Heart right ventricle (tissue), 16 donors: ENCODE measurements around the gene TRA2B. TPM values are rescaled to one million over a fixed set of nuclear protein-coding genes. Genes with fewer than 3 reads are reported as not detected.

ENCODE experiments used
- ATAC-seq, 8 donors: fragments of 200-7000 bp; cut with Tn5 transposase; one replicate each; pipeline ENCODE4 v1.9.1; 2020; ENCODE audit warnings: mild to moderate bottlenecking in 8 of 8, moderate library complexity in 8 of 8, moderate number of reproducible peaks in 1 of 8
- DNase-seq, 2 donors: peaks; one replicate each; pipeline ENCODE4 v3.0.0-alpha.2; 2020
- H3K27ac ChIP-seq, 10 donors: fragments of 200-600 bp; sonication (generic) in 2 of 10; one replicate each; pipeline versions ENCODE4 v1.5.0 to v1.8.0; 2020 to 2022; ENCODE audit warnings: mild to moderate bottlenecking in 3 of 10
- H3K27me3 ChIP-seq, 7 donors: fragments of 200-600 bp; one replicate each; pipeline ENCODE4 v1.8.0; 2021 to 2022; ENCODE audit warnings: mild to moderate bottlenecking in 2 of 7
- H3K36me3 ChIP-seq, 9 donors: fragments of 200-600 bp; sonication (generic) in 1 of 9; one replicate each; pipeline versions ENCODE4 v1.5.0 to v1.8.0; 2020 to 2022; ENCODE audit warnings: mild to moderate bottlenecking in 2 of 9
- H3K4me1 ChIP-seq, 9 donors: fragments of 200-600 bp; sonication (generic) in 1 of 9; one replicate each; pipeline versions ENCODE4 v1.5.0 to v1.8.0; 2020 to 2022; ENCODE audit warnings: mild to moderate bottlenecking in 4 of 9
- H3K4me3 ChIP-seq, 10 donors: fragments of 200-600 bp; sonication (generic) in 2 of 10; one replicate each; pipeline versions ENCODE4 v1.5.0 to v1.8.0; 2020 to 2022; ENCODE audit warnings: mild to moderate bottlenecking in 7 of 10, moderate library complexity in 2 of 10
- H3K9me3 ChIP-seq, 11 donors: fragments of 200-600 bp in 10 of 11; sonication (generic) in 2 of 11; one replicate each; pipeline versions ENCODE4 v1.5.0 to v1.8.0; 2013 to 2022; ENCODE audit warnings: mild to moderate bottlenecking in 2 of 11, control low read depth in 1 of 11, moderate library complexity in 1 of 11
- CTCF ChIP-seq, 9 donors: fragments of 200-600 bp; sonication (generic) in 2 of 9; IDR thresholded peaks; one replicate each; pipeline versions ENCODE4 v1.5.0 to v1.8.0; 2021 to 2022; ENCODE audit warnings: antibody characterized with exemption in 9 of 9, mild to moderate bottlenecking in 5 of 9, moderate library complexity in 1 of 9
- WGBS, 2 donors: extraction: QIAGEN DNeasy Blood & Tissue Kit; methylation state at CpG; one replicate each; pipeline ENCODE4 v1.1.7; 2013; ENCODE audit warnings: inconsistent platforms in 1 of 2; 5-methylcytosine and 5-hydroxymethylcytosine counted together
- intact Hi-C, 10 donors: fragments of 100-400 bp; cut with DNase I; formaldehyde crosslinking; loops; one replicate each; pipeline versions ENCODE4 v1.11.1 to v1.14.2; 2022
- polyA plus RNA-seq, 2 donors: library from polyadenylated mRNA; stranded (reverse); fragments of 200-250 nt; gene quantifications; one replicate each; pipeline ENCODE4 v1.2.3, GENCODE V29; 2013
- total RNA-seq, 10 donors: library from RNA; stranded (reverse); fragmentation: NEBNext Ultra II Directional in 3 of 10; extraction: Animal tissue kit (Norgen Biotek cat#: 25700) in 3 of 10; gene quantifications; one replicate each; pipeline versions ENCODE4 v1.2.1 to v1.2.4, GENCODE V29; 2021 to 2023
- donor health status: Arrhythmogenic right ventricular cardiomyopathy.
- donor health status: ischemic (EF 13 %, LVEDD 7.1; RV severe dilation, severe dysfunction).
- donor health status: healthy with polysubstance abuse.
- donor health status: DM: no; HTN: yes; CAD: no.
- donor health status: DM: no; HTN: no; CAD: no.
- donor health status: ischemic (EF 25% LVEDD 6.9; RV normal size, moderate dysfunction).
- donor health status: ischemic (EF 25% LVEDD 5.7; RV mildly dilated, moderate dysfunction).
- donor health status: healthy.
- donor health status: DM: yes; HTN: yes; CAD: no.
- donor health status: Ischemic cardiomyopathy.
- donor health status: ischemic (EF 35%, LVEDD 5.7; RV mildly dilated, moderate dysfunction).
- donor health status: nonischemic (EF 11% LVEDD 7.7; RV severe dilation, severe dysfunction).
- donor health status: DM: yes; HTN: yes; CAD: no.
- donor health status: PGD.
- donor health status: ischemic (EF 29% LVEDD 5.4; RV normal size, mild dysfunction).
- donor health status: nonischemic (EF 23%, LVEDD 6.1; RV moderate dilation, normal function).

TRA2B gene
- total and polyA plus RNA-seq, 12 donors, result 43.6 to 75.9 (median 49.8) TPM

GRCh38 chr3:185948292-185948691, 10.5 kb upstream of the TRA2B start:
- Histone ChIP-seq H3K27me3 (peaks cover 0 to 21% (median 4%) of the 10 kb centered on the region in 7 donors), H3K27ac (no peak overlapping the region), H3K9me3 (peaks cover 0 to 5% (median 0%) of the 10 kb centered on the region in 11 donors), H3K4me3 (no peak overlapping the region), H3K36me3 (no peaks in the 10 kb centered on the region), H3K4me1 (peaks cover 0 to 6% (median 4%) of the 10 kb centered on the region in 9 donors)
- TF ChIP-seq CTCF (IDR thresholded peaks at IDR 0.05), result no peak
- intact Hi-C loops, result loop anchor here in 2 of 10 donors (10.0 kb wide), 1 partner anchor 213 kb away; no protein-coding TSS in a partner anchor
- WGBS, 2 donors, result 77 to 85% methylated on average over 3 of the region's 3 CpGs
- DNase-seq (no peak), ATAC-seq (no peak)

- intact Hi-C loops, result loop anchor here in 2 of 10 donors (10.0 kb wide), 1 partner anchor 209 kb away; no protein-coding TSS in a partner anchor
- peaks cover 0 to 11% (median 8%) of the 10 kb centered on the region in 9 donors for H3K4me1 ChIP-seq
- DNase-seq (no peak), ATAC-seq (peak in 2 of 8 donors; percentile 11 to 20)
- peak overlapping the region in 2 of 10 donors; percentile 36 to 45 for H3K4me3 ChIP-seq
- WGBS, 2 donors, result 36 to 37% methylated on average over 3 of the region's 3 CpGs
- H3K9me3 ChIP-seq, result no peaks in the 10 kb centered on the region
- no peaks in the 10 kb centered on the region for H3K36me3 ChIP-seq
- TF ChIP-seq CTCF (IDR thresholded peaks at IDR 0.05), result peak in 3 of 9 donors; percentile 23 to 47 (median 36)
- peaks cover 0 to 9% (median 0%) of the 10 kb centered on the region in 7 donors for H3K27me3 ChIP-seq
- no peak overlapping the region for H3K27ac ChIP-seq
Observed at GRCh38 chr3:185943760-185944106, 5.9 kb upstream of the TRA2B start.

- peak in 8 of 9 donors; percentile 93 to 99 (median 98) for TF ChIP-seq CTCF (IDR thresholded peaks at IDR 0.05)
- DNase-seq, result peak; percentile 74 to 79
- WGBS, 2 donors, result 48 to 51% methylated on average over 7 of the region's 7 CpGs
- no peaks in the 10 kb centered on the region for H3K9me3 ChIP-seq
- peak overlapping the region in 6 of 10 donors; percentile 20 to 45 (median 30) for H3K4me3 ChIP-seq
- H3K36me3 ChIP-seq, result no peaks in the 10 kb centered on the region
- peak; percentile 65 to 91 (median 80) for ATAC-seq
- peaks cover 0 to 14% (median 10%) of the 10 kb centered on the region in 9 donors for H3K4me1 ChIP-seq
- H3K27me3 ChIP-seq, result peaks cover 0 to 9% (median 0%) of the 10 kb centered on the region in 7 donors
- peak overlapping the region in 2 of 10 donors; percentile 26 for H3K27ac ChIP-seq
- intact Hi-C loops, result loop anchor here in 2 of 10 donors (10.0 kb wide), 1 partner anchor 208 kb away; no protein-coding TSS in a partner anchor
Observed at GRCh38 chr3:185942907-185943759, 5.3 kb upstream of the TRA2B start.

GRCh38 chr3:185942396-185942795, 4.6 kb upstream of the TRA2B start:
- 96 to 97% methylated on average over 3 of the region's 3 CpGs for WGBS, 2 donors
- Histone ChIP-seq H3K4me1 (peaks cover 0 to 15% (median 10%) of the 10 kb centered on the region in 9 donors), H3K27ac (no peak overlapping the region), H3K27me3 (peaks cover 0 to 9% (median 0%) of the 10 kb centered on the region in 7 donors), H3K9me3 (no peaks in the 10 kb centered on the region), H3K4me3 (no peak overlapping the region), H3K36me3 (no peaks in the 10 kb centered on the region)
- no peak for DNase-seq
- intact Hi-C loops, result loop anchor here in 2 of 10 donors (10.0 kb wide), 1 partner anchor 208 kb away; no protein-coding TSS in a partner anchor
- no peak for ATAC-seq
- TF ChIP-seq CTCF (IDR thresholded peaks at IDR 0.05), result no peak
